Natural killer cell (primary cell): ENCODE measurements around the gene MAST1. TPM values are rescaled to one million over a fixed set of nuclear protein-coding genes. Genes with fewer than 3 reads are reported as not detected.
"Not testable (repeated sequence)": the region's sequence is repeated elsewhere in the genome, so short reads cannot be mapped to it uniquely, and the experiment has no call there.

Source experiments
- ATAC-seq, 3 donors: fragments of 150-1000 bp in 2 of 3; fragments of 200-7000 bp in 1 of 3; cut with Tn5 transposase; 1 replicate in 1 of 3; 2 replicates in 2 of 3; pipeline ENCODE4 v1.10.0; 2021; ENCODE audit warnings: mild to moderate bottlenecking in 2 of 3, moderate library complexity in 2 of 3
- DNase-seq, 2 donors: peaks; one replicate each; pipeline versions ENCODE4 v3.0.0 to v3.0.0-alpha.2; 2013 to 2021; ENCODE audit warnings: mixed read lengths in 1 of 2
- H3K27ac ChIP-seq: one replicate; pipeline ENCODE4 v1.5.1; 2013; ENCODE audit warnings: mild to moderate bottlenecking, low read length
- H3K27me3 ChIP-seq: one replicate; pipeline ENCODE4 v1.6.1; 2013; ENCODE audit warnings: low read length; ENCODE audit not compliant: control insufficient read depth, insufficient read depth
- H3K36me3 ChIP-seq: one replicate; pipeline ENCODE4 v1.6.1; 2013; ENCODE audit warnings: low read length; ENCODE audit not compliant: control insufficient read depth, insufficient read depth
- H3K4me1 ChIP-seq: one replicate; pipeline ENCODE4 v1.6.1; 2013; ENCODE audit warnings: low read length; ENCODE audit not compliant: control insufficient read depth, insufficient read depth
- H3K4me3 ChIP-seq: one replicate; pipeline ENCODE4 v1.5.1; 2013; ENCODE audit warnings: low read length
- H3K9me3 ChIP-seq: one replicate; pipeline ENCODE4 v1.6.1; 2013; ENCODE audit warnings: low read length; ENCODE audit not compliant: control insufficient read depth, insufficient read depth
- H3K27ac Mint-ChIP-seq, 2 donors: one replicate each; pipeline ENCODE4 v1.8.0; 2022; ENCODE audit warnings: mild to moderate bottlenecking in 2 of 2, mixed read lengths in 2 of 2, moderate library complexity in 1 of 2
- H3K27me3 Mint-ChIP-seq, 2 donors: one replicate each; pipeline ENCODE4 v1.8.0; 2022; ENCODE audit warnings: low read depth in 2 of 2, mixed read lengths in 2 of 2
- H3K36me3 Mint-ChIP-seq: one replicate; pipeline ENCODE4 v1.8.0; 2022; ENCODE audit warnings: mixed read lengths
- H3K4me1 Mint-ChIP-seq, 2 donors: one replicate each; pipeline ENCODE4 v1.8.0; 2022; ENCODE audit warnings: mixed read lengths in 2 of 2
- H3K4me3 Mint-ChIP-seq: one replicate; pipeline ENCODE4 v1.8.0; 2022; ENCODE audit warnings: mild to moderate bottlenecking, moderate library complexity, mixed read lengths
- H3K9me3 Mint-ChIP-seq, 2 donors: one replicate each; pipeline ENCODE4 v1.8.0; 2022; ENCODE audit warnings: mixed read lengths in 2 of 2
- CTCF ChIP-seq: fragments of 200-600 bp; IDR thresholded peaks from one replicate; pipeline ENCODE4 v1.8.0; 2022; ENCODE audit warnings: antibody characterized with exemption
- WGBS: methylation state at CpG from one replicate; pipeline ENCODE4 v1.1.7; 2013; ENCODE audit warnings: missing lambda C conversion rate; ENCODE audit not compliant: insufficient coverage; 5-methylcytosine and 5-hydroxymethylcytosine counted together
- intact Hi-C: fragments of 100-400 bp; cut with micrococcal nuclease; formaldehyde crosslinking; loops from one replicate; pipeline ENCODE4 v1.14.2; 2022
- total RNA-seq, 4 donors: library from RNA; stranded (reverse); fragments of 120-200 nt in 1 of 4; gene quantifications; one replicate each; pipeline versions ENCODE4 v1.2.3 to v1.2.4, GENCODE V29; 2013 to 2022

Gene MAST1
- total RNA-seq, 3 donors from 2014 or later (not counting 1 experiment from before 2014, with no cell fraction given): 0.07 to 0.88 TPM; not detected in 1

- H3K27ac ChIP-seq: no peak overlapping the region
- no peaks in the 10 kb centered on the region for H3K27me3 ChIP-seq
- peaks cover 11% of the 10 kb centered on the region for H3K9me3 ChIP-seq
- no peak overlapping the region for H3K4me3 ChIP-seq
- peaks cover 42% of the 10 kb centered on the region for H3K4me1 ChIP-seq
- Mint-ChIP-seq H3K4me1 (peaks cover 15 to 35% of the 10 kb centered on the region in 2 donors), H3K27ac (no peak overlapping the region), H3K4me3 (no peak overlapping the region), H3K36me3 (no peaks in the 10 kb centered on the region), H3K27me3 (no peaks in the 10 kb centered on the region), H3K9me3 (no peaks in the 10 kb centered on the region)
- intact Hi-C loops: no loop called here
- H3K36me3 ChIP-seq: peaks cover under 1% of the 10 kb centered on the region
- ATAC-seq (no peak), DNase-seq (no peak)
- 80% methylated on average over 5 of the region's 5 CpGs for WGBS
- TF ChIP-seq CTCF: no peak
Measured at GRCh38 chr19:12888006-12888603, 49.8 kb downstream of the MAST1 start.

- not testable (repeated sequence) for DNase-seq, H3K9me3 Mint-ChIP-seq, H3K27me3 ChIP-seq, ATAC-seq, H3K27me3 Mint-ChIP-seq, H3K4me3 ChIP-seq, H3K9me3 ChIP-seq
- peaks cover 12% of the 10 kb centered on the region for H3K36me3 ChIP-seq
- WGBS: 48% methylated on average over 10 of the region's 10 CpGs
- Mint-ChIP-seq H3K27ac (peak overlapping the region; percentile 90 to 93), H3K4me3 (peak overlapping the region; percentile 96), H3K36me3 (peaks cover 14% of the 10 kb centered on the region), H3K4me1 (peaks cover 10 to 27% of the 10 kb centered on the region in 2 donors)
- peak overlapping the region; percentile 72 for H3K27ac ChIP-seq
- intact Hi-C loops: loop anchor here (2.0 kb wide), 2 partner anchors 28 to 48 kb away; partner anchors contain the start of genes CALR and SYCE2
- peaks cover 25% of the 10 kb centered on the region for H3K4me1 ChIP-seq
Measured at GRCh38 chr19:12890299-12890786, 52.0 kb downstream of the MAST1 start.

- under 1% methylated on average over 49 of the region's 49 CpGs for WGBS
- no peaks in the 10 kb centered on the region for H3K9me3 Mint-ChIP-seq
Measured at GRCh38 chr19:12890787-12891552, 52.7 kb downstream of the MAST1 start, which contains the start of gene GCDH. GCDH (plus strand) TSS chr19:12891160; CDS start chr19:12891305, 145 bp downstream.

More at GRCh38 chr19:12890787-12891552, 52.7 kb downstream of the MAST1 start, which contains the start of gene GCDH:
- Mint-ChIP-seq H3K36me3 (peaks cover 14% of the 10 kb centered on the region), H3K27me3 (no peaks in the 10 kb centered on the region), H3K4me3 (peak within 1 kb of the TSS; percentile 96), H3K4me1 (peaks cover 9 to 27% of the 10 kb centered on the region in 2 donors), H3K27ac (peak within 1 kb of the TSS; percentile 90 to 93)
- Histone ChIP-seq H3K27ac (peak within 1 kb of the TSS; percentile 72), H3K36me3 (peaks cover 12% of the 10 kb centered on the region), H3K9me3 (no peaks in the 10 kb centered on the region), H3K4me1 (peaks cover 21% of the 10 kb centered on the region), H3K4me3 (peak within 1 kb of the TSS; percentile 87), H3K27me3 (no peaks in the 10 kb centered on the region)
- ATAC-seq: peak; percentile 91 to 98 (median 93)
- no peak for TF ChIP-seq CTCF
- peak; percentile 91 to 98 for DNase-seq
- intact Hi-C loops: loop anchor here (2.0 kb wide), 2 partner anchors 28 to 48 kb away; partner anchors contain the start of genes CALR and SYCE2
